CD4-positive, alpha-beta T cell treated with Interferon gamma for 1 hour (primary cell): ENCODE results near the gene PMFBP1.
A peak's percentile ranks its signal among the peaks of the same experiment; 100 is the strongest.
"Not testable (repeated sequence)": the region's sequence is repeated elsewhere in the genome, so short reads cannot be mapped to it uniquely, and the experiment has no call there.

ENCODE experiments used
- DNase-seq: peaks from one replicate; pipeline ENCODE4 v3.0.0-alpha.2; 2020

The PMFBP1 gene

GRCh38 chr16:72098936-72099335 is 73.0 kb downstream of the PMFBP1 start:
- DNase-seq, result no peak

DNA sequence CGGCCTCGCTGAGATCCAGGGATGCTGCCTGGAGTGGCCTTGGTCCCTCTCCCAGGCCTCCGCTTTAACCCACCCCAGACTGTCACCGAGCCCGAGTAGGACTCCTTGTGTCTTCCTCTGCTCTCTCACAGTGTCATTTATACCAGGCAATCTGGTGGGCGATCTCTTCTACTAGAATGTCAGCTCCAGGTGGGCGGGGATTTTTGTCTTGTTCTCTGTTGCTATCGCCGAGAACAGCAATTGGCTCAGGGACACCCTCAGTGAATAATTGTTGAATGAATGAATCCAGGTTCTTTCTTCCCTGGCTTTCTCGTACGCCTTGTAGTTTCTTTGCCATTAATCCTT is 77.7 kb downstream of the PMFBP1 start:
- DNase-seq, result no peak

GRCh38 chr16:72093448-72094265 is 78.3 kb downstream of the PMFBP1 start, which contains the start of the genes DHX38 and TXNL4B:
TSS of gene DHX38 (plus strand) at chr16:72093847. CDS start at chr16:72096158, 2,311 bp downstream.
TSS of gene TXNL4B (minus strand) at chr16:72093620. CDS start at chr16:72090749, 2,871 bp downstream.
- DNase-seq, result peak; percentile 95

DNA sequence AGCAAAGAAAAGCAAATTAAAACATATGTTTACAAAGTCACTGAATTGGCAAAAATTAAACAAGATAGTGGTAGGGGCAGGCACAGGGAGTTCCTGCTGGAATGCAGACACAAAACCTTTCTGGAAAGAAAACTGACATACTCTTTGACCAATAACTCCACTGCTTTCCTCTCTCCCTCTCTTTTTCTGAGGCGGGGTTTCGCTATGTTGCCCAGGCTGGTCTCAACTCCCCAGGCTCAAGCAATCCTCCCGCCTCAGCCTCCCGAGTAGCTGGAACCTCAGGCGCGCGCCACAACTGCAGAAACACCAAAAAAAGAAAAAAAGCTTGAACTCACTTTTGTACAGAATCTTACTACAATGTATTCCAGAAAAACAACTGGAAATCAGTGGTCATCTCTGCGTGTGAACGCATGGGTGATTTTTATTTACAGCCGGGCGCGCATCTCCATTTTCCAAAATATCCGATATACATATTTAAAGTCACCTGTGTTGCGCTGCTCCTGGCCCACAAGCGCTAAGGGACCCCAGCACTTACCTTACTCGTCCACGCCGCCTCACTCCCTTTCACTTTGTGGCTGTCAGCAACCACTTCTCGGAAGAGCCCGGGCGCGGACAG is 79.0 kb downstream of the PMFBP1 start:
- DNase-seq, result no peak

GRCh38 chr16:72091217-72091616 is 80.7 kb downstream of the PMFBP1 start:
- no peak for DNase-seq

DNA sequence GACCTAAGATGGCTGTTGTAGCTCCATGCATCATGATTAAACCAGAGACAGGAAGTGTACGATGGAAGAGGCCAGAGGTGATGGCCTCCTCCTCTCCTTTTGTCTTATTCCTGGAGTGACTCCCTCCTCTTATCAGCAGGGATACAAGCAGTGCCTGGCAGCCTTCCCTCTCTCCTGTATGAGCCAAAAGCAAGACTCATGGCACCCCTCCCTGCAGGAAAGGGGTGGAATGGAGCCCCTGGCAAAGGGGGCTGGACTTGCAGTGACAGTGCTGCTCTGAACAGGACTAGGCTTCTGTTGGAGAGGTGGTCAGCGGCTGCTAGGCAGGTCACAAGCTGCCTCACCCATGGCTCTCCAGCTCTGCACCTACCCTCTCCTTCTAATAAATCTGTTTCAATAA is 87.0 kb downstream of the PMFBP1 start:
- DNase-seq, result no peak

- DNase-seq, result no peak
Observed at GRCh38 chr16:72084445-72084844, 87.5 kb downstream of the PMFBP1 start.

DNA sequence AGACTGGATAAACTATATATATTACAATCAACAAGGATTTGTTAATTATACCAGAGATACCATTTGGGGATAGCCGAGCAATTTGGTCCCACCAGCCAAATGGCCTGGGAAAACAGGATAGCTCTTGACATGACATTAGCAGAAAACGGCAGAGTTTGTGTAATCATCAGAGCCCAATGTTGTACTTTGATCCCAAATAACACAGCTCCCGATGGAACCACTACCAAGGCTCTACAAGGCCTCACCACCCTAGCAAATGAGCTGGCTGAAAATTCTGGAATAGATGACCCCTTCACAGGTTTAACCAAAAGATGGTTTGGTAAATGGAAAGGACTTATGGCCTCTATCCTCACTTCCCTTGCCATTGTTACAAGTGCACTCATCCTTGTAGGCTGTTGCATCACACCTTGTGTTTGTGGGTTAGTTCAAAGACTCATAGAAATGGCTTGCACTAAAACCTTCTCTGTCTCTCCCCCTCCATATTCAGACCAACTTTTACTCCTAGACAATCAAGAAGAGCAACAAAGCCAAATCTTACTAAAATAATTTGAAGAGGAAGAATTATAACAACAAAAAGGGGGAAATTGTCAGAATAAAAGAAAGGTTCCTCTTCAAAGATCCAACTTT is 88.1 kb downstream of the PMFBP1 start:
- no peak for DNase-seq

GRCh38 chr16:72076991-72077706 is 94.8 kb downstream of the PMFBP1 start:
- not testable (repeated sequence) for DNase-seq

GRCh38 chr16:72075067-72075466 is 96.9 kb downstream of the PMFBP1 start:
- not testable (repeated sequence) for DNase-seq

GRCh38 chr16:72073560-72074230 is 98.3 kb downstream of the PMFBP1 start:
- DNase-seq, result no peak

- DNase-seq, result no peak
Observed at GRCh38 chr16:72072514-72073342, 99.2 kb downstream of the PMFBP1 start.
